Measurements from ENCODE around the gene MYBBP1A.

The MYBBP1A gene

DNA sequence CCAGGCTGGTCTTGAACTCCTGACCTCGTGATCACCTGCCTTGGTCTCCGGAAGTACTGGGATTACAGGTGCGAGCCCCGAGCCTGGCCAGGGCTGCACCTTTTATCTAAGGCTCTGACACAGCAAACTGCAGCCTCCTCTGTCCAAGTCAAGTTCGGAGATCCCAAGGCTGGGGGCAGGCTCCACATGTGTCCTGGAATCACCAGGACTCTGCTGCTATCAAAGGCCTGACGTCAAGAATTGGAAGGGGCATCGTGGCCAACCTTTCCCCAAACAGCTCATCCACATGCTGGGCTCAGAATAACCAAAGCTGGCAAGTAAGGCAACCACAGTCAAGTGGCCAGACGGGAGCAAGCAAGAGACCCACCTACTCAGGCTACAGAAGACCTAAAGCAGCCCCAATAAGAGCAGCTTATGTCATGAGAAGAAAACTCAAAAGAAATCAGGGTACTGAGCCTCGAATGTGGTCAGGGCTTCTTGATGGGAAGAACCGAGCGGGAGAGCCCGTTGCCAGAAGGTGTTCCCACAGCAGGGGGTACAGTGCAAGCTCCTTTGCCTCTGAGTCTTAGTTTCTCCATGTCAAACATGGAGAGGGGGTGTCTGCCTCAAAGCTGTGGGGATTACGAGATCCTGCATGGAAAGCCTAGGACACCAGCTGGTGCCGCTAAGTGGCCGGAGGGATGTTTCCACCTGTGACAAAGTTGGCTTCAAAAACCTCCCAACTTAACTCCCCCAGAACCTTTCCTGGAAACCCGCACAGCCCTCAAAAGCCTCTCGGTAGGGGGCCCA is 7.9 kb downstream of the MYBBP1A start:
- no peak for DNase-seq

DNA sequence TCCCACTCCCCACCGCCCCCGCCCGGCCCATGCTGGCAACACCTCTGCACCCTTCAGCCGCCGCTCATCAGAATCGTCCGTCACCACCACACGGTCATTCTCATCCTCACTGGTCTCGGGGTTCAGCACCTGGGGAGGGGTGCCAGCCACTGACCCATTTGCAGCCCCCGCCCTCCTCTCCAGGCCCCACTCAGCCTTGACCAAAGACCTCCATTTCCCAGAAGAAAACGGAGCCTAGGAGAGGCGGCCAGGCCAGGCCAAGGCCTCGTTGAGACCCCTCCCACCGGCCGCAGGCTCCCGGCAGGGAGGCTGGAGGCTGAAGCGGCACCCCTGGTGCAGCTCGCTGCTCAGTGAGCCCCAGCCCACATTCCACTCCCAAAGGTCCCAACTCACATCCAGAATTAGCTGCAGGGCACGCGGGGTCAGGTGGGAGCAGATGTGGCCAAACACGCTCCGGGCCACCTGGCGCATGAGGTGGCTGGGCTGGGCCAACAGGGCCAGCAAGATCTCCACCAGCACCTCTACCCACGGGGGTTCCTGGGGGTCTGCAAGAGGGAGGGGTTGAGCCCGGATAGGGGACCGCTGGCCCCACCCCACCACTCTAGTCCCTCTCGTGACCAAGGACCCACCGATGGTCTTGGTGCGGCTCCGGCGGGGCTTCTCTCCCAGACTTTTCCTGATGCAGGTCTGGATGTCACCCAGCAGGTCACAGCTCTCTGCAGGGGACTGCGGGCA is 9.8 kb downstream of the MYBBP1A start:
- no peak for DNase-seq

DNA sequence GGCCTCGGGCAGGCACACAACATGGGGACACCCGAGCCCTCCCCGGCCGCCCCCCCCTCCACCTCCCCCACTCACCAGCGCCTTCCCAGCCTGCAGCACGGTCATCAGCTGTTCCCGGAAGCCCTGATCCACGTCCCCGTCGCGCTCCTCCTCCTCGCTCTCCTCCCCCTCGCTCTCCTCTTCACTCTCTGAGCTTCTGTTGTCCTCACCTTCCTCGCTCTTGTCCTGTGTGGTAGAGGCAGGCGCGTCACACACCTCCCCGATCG is 10.3 kb downstream of the MYBBP1A start:
- DNase-seq: no peak

- no peak for DNase-seq
Observed at GRCh38 chr17:4544135-4544950, 10.8 kb downstream of the MYBBP1A start.

- no peak for DNase-seq
Observed at GRCh38 chr17:4543557-4544026, 11.6 kb downstream of the MYBBP1A start.

DNA sequence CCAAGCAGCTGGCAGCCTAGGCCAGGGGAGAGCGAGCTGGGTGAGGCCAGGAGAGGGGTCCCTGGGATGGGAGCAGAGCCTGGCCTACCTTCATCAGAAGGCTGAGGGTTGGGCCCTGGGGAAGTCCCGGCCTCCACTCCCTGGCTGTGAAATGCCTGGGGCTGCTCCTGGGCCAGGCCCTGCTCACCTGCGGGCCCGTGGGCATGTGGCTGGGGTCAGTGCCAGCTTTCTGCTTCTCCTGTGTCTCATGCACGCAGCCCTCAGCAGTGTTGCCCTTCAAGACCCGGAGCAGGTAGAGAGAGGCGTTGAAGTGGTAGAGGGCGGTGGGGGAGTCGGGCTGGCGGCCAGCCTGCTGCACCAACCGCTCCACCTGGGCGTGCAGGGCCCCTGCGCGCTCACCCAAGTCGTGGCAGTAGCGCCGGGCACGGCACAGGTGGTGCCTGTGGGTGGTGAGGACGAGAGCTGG is 12.4 kb downstream of the MYBBP1A start:
- DNase-seq: no peak

- DNase-seq: no peak
Observed at GRCh38 chr17:4542003-4542725, 13.0 kb downstream of the MYBBP1A start.

- DNase-seq: no peak
Observed at GRCh38 chr17:4541328-4542002, 13.7 kb downstream of the MYBBP1A start.

DNA sequence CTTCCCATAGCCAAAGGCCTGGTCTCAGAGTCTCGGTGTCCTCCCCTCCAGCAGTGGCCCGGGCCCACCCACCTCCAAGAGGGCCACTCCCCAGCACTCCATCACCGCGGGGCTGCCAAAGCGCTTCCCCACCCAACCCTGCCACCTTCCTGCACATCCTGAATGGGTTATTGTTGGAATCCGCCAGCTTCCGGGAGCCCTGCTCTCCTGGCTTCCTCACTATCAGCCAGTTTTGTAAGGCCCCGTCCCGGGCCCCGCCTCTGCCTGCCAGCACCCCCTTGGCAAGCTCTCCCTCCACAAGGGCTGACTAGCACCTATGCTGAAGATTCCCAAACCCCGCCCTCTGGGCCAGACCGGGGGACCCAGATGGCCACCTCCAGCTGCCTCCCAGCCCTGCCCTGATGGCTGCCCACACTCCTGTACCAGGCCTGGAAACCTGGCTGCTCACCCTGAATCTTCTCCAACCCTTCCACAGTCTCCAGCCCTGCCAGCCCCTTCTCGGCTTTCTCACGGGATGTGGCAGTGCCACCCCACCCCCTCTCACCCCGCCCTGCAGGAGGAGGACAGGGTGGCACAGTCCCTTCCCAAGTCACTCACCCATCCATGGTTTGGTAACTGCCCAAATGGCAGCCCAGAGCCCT is 14.4 kb downstream of the MYBBP1A start:
- DNase-seq: no peak

- no peak for DNase-seq
Observed at GRCh38 chr17:4540224-4540651, 14.9 kb downstream of the MYBBP1A start.

GRCh38 chr17:4539576-4540223 is 15.5 kb downstream of the MYBBP1A start:
- no peak for DNase-seq

GRCh38 chr17:4539025-4539424 is 16.2 kb downstream of the MYBBP1A start:
- no peak for DNase-seq

DNA sequence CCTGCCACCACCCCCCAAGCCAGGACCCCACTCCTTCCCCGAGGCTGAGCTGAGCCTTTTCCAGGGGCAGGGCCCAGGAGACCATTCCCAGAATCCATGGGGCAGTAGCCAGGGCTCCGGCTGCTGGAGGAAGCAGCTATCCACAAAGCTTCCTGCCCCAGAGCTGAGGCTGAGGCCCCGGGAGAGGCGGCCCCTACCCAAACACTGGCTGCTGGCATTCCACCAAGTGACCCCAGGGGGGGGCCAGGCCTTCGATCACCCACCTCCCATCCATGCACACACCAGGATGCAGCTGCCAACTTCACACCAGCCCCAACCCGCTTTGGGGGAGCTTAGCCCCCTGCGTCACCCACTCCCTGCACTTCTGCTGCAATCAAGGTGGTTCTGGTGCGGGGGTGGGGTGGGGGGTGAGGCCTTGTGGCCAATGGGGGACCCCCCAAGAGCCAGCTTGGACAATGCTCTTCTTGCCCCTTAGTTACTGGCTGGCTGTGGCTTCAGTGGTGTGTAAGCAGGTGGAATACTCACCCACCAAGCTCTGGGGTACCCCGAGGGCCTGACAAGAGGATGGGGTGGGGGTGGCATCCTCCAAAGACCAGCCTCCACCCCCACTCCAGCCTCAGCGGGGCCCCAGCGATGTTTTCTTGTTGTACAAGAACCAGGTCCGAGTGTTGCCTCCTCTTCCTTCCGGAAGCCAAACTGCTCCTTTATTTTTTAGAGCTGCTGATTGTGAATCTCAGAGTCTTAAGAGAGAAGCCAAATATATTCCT is 16.8 kb downstream of the MYBBP1A start:
- no peak for DNase-seq

GRCh38 chr17:4537451-4538235 is 17.5 kb downstream of the MYBBP1A start:
- DNase-seq: no peak

GRCh38 chr17:4536742-4537411 is 18.3 kb downstream of the MYBBP1A start:
- DNase-seq: no peak

DNA sequence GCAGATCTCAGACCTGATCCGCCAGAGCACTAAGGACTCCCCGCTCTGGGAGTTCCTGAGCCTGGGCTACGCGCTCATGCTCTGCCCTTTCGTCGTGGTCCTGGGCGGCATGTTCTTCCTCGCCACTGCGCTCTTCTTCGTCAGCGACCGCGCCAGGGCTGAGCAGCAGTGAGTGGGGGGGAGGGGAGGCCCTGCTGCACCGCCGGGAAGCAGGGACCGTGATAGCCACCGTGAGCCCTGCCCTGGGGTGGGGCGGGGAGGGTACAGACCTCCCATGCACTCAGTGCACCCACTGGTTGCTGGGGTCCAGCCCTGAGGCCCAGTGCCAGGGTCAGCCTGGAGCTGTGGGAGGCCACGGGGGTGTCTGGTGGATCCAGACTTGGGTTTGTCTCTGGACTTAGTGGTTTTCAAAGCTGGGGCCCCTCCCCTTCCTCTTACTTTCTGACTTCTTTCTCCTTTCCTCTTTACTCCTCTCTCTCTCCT is 18.9 kb downstream of the MYBBP1A start:
- DNase-seq: no peak

GRCh38 chr17:4535667-4536258 is 19.4 kb downstream of the MYBBP1A start:
- no peak for DNase-seq

- DNase-seq: no peak
Observed at GRCh38 chr17:4534928-4535666, 20.1 kb downstream of the MYBBP1A start.

Data from COR-L47 (cell line).